ENCODE measurements around the gene BMF.
A peak's percentile ranks its signal among the peaks of the same experiment; 100 is the strongest.

Gene BMF

GRCh38 chr15:40064231-40064894 lies 44.3 kb downstream of the BMF start:
- DNase-seq: no peak

- no peak for DNase-seq
Observed at GRCh38 chr15:40063563-40064011, 45.1 kb downstream of the BMF start.

DNA sequence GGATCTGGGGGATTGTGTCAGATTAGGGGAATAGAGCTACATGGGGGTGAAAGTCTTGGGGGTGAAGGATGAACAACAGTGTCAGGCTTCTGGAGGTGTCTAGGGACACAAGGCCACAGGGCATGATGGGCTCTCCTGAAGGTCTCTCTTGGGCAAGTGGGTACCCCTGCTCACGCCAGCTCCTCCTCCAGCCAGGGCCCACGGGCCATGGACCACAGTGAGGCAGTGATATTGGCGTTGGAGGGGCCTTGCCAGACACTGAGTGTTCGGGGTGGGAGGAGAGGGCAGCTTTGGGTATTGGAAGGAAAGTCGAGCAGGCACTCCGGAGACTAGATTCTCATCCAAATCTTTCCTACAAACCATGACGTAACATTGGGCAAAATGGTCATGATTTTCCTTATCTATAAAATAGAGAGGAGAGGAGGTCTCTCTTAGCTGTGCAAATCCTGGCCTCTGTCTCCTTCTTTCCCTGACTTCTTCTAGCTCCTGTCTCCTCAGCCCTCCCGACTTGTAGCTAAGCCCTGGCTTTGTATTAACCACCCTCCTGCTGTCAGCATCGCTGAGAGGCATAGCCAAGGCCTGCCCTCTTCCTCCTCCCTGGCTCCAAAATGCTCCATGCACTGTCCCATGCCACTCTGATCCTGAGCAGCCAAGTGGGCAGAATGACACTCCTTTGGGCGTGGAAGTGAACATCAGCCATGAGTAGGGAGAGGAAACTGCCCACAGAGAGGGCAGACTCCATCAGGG lies 45.7 kb downstream of the BMF start:
- no peak for DNase-seq

DNA sequence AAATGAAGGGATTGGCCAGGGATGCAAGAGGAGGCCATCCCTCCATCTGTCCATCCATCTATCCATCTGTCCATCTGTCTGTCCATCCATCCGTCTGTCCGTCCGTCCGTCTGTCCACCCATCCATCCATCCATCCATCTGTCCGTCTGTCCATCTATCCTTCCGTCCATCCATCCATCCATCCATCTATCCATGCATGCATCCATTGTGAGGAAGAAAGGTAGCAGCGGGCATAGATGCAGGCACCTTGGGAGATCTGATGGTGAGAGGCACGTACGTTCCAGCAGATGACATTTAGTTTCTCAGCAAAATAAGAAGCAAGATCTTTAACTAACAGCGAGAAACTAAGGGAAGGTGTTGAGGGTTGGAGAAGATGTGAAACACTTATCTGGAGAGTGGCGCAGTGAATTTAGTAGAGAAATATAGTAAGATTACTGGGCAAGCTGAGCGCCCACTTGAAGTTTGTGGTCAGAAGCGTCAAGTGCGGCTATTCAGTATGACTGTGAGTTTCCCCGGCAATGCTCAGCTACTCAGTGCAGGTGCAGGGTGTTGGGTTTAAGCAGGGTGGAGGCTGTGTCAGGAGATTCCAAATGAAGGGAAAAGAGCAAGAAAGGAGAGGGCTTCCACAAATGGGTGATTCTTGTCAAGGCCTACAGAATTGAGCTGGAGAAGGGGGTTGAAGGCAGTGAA lies 47.3 kb downstream of the BMF start:
- no peak for DNase-seq

- DNase-seq: no peak
Observed at GRCh38 chr15:40060236-40060961, 48.3 kb downstream of the BMF start.

DNA sequence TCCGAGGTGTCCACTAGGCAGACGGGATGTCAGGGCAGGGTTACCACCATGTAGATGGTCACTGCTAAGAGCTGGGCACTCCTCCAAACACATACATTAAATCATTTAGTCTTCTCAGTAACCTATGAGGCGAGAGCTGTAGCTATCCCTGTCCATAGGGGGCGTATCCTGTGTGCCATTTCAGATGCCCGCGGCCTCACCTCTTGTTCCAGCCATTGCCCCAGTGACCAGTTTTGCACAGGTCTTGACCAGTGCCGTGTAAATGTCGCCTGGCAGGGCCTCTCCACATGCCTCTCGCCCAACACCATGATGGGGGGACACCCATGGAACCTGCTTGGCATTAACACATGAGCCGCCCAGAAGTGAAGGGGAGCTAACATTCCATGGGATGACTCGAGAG lies 48.9 kb downstream of the BMF start:
- no peak for DNase-seq

DNA sequence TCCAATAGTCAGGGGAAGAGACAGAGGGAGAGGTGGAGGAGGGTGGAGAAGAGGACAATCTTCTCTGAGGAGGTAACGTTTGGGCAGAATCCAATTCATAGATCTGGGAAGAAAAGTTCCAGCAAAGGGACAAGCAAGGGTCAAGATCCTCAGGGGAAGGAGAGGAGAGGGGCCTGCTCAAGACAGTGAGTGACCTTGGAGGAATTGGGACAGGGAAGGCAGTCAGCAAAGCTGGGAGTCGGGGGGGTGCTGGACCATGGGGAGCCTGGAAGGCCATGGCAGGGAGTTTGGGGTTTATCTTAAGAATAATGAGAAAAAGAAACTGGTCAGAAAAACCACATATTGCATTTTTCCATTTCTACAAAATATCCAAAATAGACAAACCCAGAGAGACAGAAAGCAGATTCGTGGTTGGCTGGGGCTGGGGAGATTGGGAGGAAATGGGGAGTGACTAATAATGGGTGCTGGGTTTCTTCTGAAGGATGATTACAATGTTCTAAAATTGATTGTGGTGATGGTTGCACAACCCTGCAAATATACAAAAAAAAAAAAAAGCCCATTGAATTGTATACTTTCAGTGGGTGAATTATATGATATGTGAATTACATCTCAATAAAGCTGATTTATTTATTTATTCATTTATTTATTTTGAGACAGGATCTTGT lies 50.1 kb downstream of the BMF start:
- DNase-seq: no peak

GRCh38 chr15:40055576-40056293 lies 52.9 kb downstream of the BMF start:
- peak; percentile 75 for DNase-seq

DNA sequence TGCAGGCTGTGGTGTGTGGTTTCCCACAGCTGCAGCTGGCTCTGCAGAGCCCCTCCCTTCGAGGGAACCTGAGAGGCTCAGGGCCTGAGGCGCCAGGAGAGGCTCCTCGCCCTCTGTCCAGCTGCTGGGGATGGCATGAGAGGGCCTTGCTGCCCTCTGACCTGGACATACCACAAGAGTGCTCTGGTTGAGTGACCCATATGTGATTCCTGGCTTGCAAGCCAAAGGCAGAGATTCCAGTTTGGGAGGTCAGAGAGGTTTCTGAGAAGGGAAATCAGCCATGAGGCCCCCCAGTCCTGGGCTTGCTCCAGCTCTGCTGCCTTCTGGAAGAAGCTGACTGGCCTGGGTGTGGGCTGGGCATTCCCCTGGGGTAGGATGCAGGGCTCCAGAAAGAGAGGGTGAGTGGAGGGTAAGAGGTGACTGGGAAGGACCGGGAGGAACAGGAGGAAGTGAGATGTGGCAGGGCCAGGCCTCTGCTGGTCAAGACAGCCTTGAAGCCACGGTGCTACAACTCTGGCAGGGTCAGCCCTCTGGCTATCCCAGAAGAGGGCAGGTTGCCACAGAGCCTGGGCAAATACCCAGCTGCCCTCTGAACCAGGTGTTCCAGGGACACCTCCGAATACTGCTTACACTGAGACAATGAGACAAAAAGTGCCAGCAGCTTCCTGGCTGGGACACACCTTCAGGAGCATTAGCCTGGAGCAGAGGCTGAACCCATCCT lies 53.7 kb downstream of the BMF start:
- DNase-seq: no peak

DNA sequence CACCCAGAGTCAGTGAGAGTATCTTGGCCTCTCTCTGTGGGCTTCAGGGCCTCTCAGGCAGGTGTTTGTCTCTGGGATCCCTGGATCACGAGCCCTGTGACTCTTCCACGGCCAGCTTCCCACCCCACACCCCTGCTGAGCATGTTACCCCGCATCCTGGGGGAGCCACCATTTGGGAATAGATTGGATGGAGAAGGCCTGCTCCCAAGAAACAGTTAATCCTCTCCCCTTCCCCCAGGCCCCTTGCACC lies 54.1 kb downstream of the BMF start:
- no peak for DNase-seq

DNA sequence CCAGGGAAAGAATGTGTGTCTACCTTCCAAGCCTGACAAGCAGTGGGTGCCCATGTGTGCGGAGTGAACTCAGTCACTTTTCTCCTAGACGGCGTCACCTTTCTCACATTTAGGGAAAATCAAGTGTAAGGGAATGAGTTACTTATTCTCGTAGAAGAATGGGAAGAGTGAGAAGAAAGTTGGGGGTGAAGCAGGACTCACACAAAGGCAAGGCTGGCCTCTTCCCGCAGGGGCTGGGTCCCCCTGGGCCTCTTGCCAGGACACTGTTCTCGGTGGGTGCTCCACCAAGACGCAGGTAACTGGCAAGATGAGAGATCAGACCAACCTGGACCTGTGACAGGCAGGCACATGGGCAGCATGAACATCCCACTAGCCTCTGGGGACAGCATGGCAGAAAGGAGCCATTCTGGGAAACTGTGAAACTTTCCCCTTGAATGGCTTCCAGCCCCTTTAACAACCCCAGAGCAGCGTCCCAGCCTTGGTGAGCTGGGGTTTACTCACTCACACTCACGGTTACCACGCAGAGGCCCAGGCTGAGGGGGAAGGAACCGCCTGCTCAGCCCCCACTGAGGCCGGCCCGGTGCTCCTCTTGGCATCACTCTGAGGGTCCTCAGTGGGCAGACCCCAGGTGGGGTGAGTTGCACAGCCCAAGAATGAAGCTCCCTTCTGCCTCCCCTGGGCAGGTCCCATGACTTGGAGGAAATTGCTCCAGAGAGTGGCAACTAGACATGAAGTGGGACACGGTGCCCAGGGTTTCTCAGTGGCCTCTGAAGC lies 54.7 kb downstream of the BMF start:
- no peak for DNase-seq

DNA sequence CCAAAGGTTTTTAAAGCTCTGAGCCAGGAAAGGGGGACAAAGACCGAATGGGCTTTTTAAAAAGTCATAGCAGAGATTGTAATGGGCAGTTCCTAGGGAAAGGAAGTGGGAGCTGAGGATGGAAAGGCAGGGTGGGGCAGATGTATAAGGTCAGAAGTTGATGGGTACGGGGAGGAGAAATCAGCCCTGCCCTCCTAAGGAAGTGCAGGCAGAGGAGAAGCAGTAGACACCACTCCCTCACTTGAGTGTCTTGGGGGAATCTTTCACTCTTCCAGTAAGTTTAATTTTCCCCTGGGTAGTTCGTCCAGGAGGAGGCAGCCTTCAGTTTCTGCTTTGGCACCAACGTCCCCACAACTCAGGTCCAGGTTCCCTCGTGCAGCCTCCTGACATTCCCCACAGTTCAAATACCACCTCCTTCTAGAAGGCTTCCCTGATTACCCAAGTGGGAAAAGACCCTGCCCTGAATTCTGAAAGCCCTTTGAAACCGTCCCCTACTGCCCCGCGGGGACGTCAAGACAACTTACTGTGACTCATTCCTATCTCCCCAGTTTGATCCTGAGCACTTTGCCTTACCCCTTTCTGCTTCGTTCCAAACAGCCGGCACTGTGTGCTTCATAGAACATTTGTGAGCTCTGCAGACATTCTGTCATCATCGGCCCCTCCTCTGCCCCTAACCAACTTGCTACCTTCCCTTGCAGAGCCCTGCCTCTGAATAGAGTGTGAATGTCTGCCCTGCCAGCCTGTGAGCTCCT lies 55.4 kb downstream of the BMF start:
- DNase-seq: no peak

DNA sequence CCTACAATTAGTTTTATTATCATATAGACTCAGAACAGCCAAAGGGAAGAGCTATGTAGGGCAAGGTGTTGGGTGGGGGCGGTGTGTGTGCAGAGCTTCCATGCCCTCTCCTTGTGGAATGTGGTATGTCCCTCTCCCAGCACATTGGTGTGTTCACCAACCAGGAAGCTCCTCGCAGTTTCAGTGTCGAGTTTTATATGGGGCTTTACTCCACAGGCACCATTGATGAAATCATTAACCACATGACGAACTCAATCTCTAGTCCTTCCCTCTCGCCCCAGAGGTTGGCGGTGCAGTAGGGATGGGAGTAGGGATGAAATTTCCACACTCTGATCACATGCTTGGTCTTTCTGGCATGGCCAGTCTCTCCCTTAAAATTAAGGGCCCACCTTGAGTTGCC lies 56.1 kb downstream of the BMF start:
- DNase-seq: no peak

DNA sequence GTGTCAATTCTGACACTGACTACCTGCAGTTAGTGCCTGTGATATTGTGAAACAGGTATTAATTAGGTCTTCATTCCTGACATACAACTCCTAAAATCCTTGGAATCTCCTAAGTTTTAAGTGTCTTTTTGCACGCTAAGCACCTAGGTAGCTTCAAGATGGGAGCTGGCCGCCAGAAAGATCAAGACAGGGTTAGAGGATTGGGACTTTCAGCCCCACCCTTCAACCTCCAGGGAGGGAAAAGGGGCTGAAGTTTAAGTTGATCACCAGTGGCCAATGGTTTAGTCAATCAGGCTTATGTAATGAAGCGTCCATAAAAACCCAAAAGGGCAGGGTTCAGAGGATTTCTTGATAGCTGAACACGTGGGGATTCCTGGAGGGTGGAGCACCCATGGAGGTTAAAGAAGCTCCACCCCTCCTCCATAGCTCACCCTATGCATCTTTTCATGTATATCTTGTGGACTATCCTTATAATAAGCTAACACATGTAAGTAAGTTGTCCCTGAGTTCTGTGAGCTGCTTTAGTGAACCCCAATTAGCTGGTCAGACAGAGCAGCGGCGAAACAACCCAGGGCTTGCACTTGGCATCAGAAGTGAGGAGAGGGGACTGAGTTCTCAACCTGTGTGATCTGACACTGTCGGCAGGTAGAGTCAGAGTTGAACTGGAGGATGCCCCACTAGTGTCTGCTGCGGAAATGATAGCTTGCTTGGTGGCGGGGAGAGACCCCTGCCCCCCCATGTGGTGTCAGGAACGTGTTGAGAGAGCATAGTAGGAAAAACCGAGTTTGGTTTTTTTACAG lies 56.9 kb downstream of the BMF start:
- no peak for DNase-seq

- no peak for DNase-seq
Observed at GRCh38 chr15:40050788-40051470, 57.8 kb downstream of the BMF start.

DNA sequence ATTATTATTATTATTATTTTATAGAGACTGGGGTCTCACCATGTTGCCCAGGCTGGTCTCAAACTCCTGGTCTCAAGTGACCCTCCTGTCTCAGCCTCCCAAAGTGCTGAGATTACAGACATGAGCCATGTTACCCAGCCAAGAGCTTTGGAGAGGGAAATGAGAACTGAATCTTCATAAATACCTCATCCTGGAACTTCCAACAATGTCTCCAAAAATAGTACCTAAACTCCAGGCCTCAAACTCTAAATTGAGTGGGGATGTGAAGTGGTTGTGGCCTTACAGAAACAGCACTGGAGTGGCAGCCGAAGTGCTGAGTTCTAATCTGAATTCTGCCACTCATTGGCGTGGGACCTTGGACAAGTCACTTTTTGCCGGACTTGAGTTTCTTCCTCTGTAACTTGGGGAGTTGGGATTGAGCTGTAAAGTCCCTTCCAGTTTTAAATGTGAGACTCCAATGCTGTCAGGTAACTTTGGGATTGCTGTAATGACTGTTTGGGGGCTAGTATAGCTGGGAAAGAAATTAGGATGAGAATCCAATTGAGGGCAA lies 59.7 kb downstream of the BMF start:
- DNase-seq: no peak

GRCh38 chr15:40048211-40048792 lies 60.4 kb downstream of the BMF start:
- no peak for DNase-seq
